ENCODE measurements around the gene GPX6.

The GPX6 gene

GRCh38 chr6:28537509-28538140 is 22.0 kb upstream of the GPX6 start:
- H3K27ac ChIP-seq (ENCODE audit: low read depth, low read length), result no peak overlapping the region
- TF ChIP-seq EZH2phosphoT487 (conservative IDR thresholded peaks at IDR 0.05; ENCODE audit: low read length), result no peak
- no peak for TF ChIP-seq CTCF (IDR thresholded peaks at IDR 0.05; ENCODE audit: insufficient read depth, low read length, poor library complexity, severe bottlenecking)
- H3K9me3 ChIP-seq (ENCODE audit: insufficient read depth, low read length), result no peaks in the 10 kb centered on the region
- no peaks in the 10 kb centered on the region for H3K79me2 ChIP-seq (ENCODE audit: insufficient read depth, low read length)
- H3K27me3 ChIP-seq (ENCODE audit: low read length), result no peaks in the 10 kb centered on the region
- no peak overlapping the region for H3K4me3 ChIP-seq (ENCODE audit: insufficient read depth, low read length, poor library complexity, severe bottlenecking)
- H3K9me2 ChIP-seq (replicated peaks; ENCODE audit: insufficient read depth, low read length), result no peaks in the 10 kb centered on the region
- no peak overlapping the region for H3K9ac ChIP-seq (ENCODE audit: low read length)
- no peaks in the 10 kb centered on the region for H4K20me1 ChIP-seq (ENCODE audit: low read depth, low read length)
- H2AFZ ChIP-seq (ENCODE audit: low read depth, low read length, severe bottlenecking), result no peak overlapping the region
- no peaks in the 10 kb centered on the region for H3K36me3 ChIP-seq (ENCODE audit: low read length)
- no peak overlapping the region for H3K4me2 ChIP-seq (ENCODE audit: low read depth, low read length, poor library complexity, severe bottlenecking)
- no peaks in the 10 kb centered on the region for H3F3A ChIP-seq (ENCODE audit: insufficient read depth)

- H3K4me2 ChIP-seq (ENCODE audit: low read depth, low read length, poor library complexity, severe bottlenecking), result no peak overlapping the region
- no peaks in the 10 kb centered on the region for H3K79me2 ChIP-seq (ENCODE audit: insufficient read depth, low read length)
- no peaks in the 10 kb centered on the region for H3F3A ChIP-seq (ENCODE audit: insufficient read depth)
- H3K27me3 ChIP-seq (ENCODE audit: low read length), result no peaks in the 10 kb centered on the region
- H4K20me1 ChIP-seq (ENCODE audit: low read depth, low read length), result no peaks in the 10 kb centered on the region
- no peaks in the 10 kb centered on the region for H3K9me2 ChIP-seq (replicated peaks; ENCODE audit: insufficient read depth, low read length)
- TF ChIP-seq EZH2phosphoT487 (conservative IDR thresholded peaks at IDR 0.05; ENCODE audit: low read length) (no peak), CTCF (IDR thresholded peaks at IDR 0.05; ENCODE audit: insufficient read depth, low read length, poor library complexity, severe bottlenecking) (no peak)
- no peaks in the 10 kb centered on the region for H3K36me3 ChIP-seq (ENCODE audit: low read length)
- H3K9me3 ChIP-seq (ENCODE audit: insufficient read depth, low read length), result no peaks in the 10 kb centered on the region
- H3K9ac ChIP-seq (ENCODE audit: low read length), result no peak overlapping the region
- no peak overlapping the region for H3K27ac ChIP-seq (ENCODE audit: low read depth, low read length)
- no peak overlapping the region for H3K4me3 ChIP-seq (ENCODE audit: insufficient read depth, low read length, poor library complexity, severe bottlenecking)
- no peak overlapping the region for H2AFZ ChIP-seq (ENCODE audit: low read depth, low read length, severe bottlenecking)
Measured at GRCh38 chr6:28537065-28537464, 21.5 kb upstream of the GPX6 start.

GRCh38 chr6:28534875-28535274 is 19.3 kb upstream of the GPX6 start:
- TF ChIP-seq CTCF (IDR thresholded peaks at IDR 0.05; ENCODE audit: insufficient read depth, low read length, poor library complexity, severe bottlenecking) (no peak), EZH2phosphoT487 (conservative IDR thresholded peaks at IDR 0.05; ENCODE audit: low read length) (no peak)
- no peaks in the 10 kb centered on the region for H3K9me2 ChIP-seq (replicated peaks; ENCODE audit: insufficient read depth, low read length)
- H3K36me3 ChIP-seq (ENCODE audit: low read length), result no peaks in the 10 kb centered on the region
- no peak overlapping the region for H3K4me3 ChIP-seq (ENCODE audit: insufficient read depth, low read length, poor library complexity, severe bottlenecking)
- no peaks in the 10 kb centered on the region for H3K27me3 ChIP-seq (ENCODE audit: low read length)
- no peak overlapping the region for H3K9ac ChIP-seq (ENCODE audit: low read length)
- no peaks in the 10 kb centered on the region for H3F3A ChIP-seq (ENCODE audit: insufficient read depth)
- no peaks in the 10 kb centered on the region for H3K9me3 ChIP-seq (ENCODE audit: insufficient read depth, low read length)
- no peak overlapping the region for H3K4me2 ChIP-seq (ENCODE audit: low read depth, low read length, poor library complexity, severe bottlenecking)
- H3K79me2 ChIP-seq (ENCODE audit: insufficient read depth, low read length), result no peaks in the 10 kb centered on the region
- no peak overlapping the region for H3K27ac ChIP-seq (ENCODE audit: low read depth, low read length)
- no peak overlapping the region for H2AFZ ChIP-seq (ENCODE audit: low read depth, low read length, severe bottlenecking)
- H4K20me1 ChIP-seq (ENCODE audit: low read depth, low read length), result no peaks in the 10 kb centered on the region
